Brain microvascular endothelial cell (primary cell): ENCODE results near the gene FOSB.

ENCODE experiments used
- DNase-seq: peaks from one replicate; pipeline ENCODE4 v3.0.0-alpha.2; 2020
- H3K27ac ChIP-seq: fragments of 250-450 bp; sonication (Bioruptor Pico); 2 replicates; pipeline ENCODE4 v1.5.1; 2020; ENCODE audit warnings: mild to moderate bottlenecking, moderate library complexity
- H3K27me3 ChIP-seq: fragments of 250-450 bp; sonication (Bioruptor Pico); replicated peaks from 2 replicates; pipeline ENCODE4 v1.5.1; 2020; ENCODE audit warnings: mild to moderate bottlenecking
- H3K36me3 ChIP-seq: fragments of 250-450 bp; sonication (Bioruptor Pico); replicated peaks from 2 replicates; pipeline ENCODE4 v1.5.1; 2020; ENCODE audit warnings: mild to moderate bottlenecking
- H3K4me3 ChIP-seq: 2 replicates; pipeline ENCODE4 v1.5.1; 2011; ENCODE audit warnings: low read depth, mild to moderate bottlenecking, control low read depth, low read length, moderate library complexity
- in situ Hi-C: cut with HindIII; loops from 2 replicates; pipeline ENCODE4 v1.10.0; 2017; ENCODE audit warnings: low sequenced_read_pairs, low pct_ligation_motif_present
- TF ChIP-seq, protein P1 (sequence below): IDR thresholded peaks from 2 replicates; pipeline ENCODE4 v1.5.1; 2011; ENCODE audit warnings: low read depth, mild to moderate bottlenecking, moderate library complexity, low read length, control low read depth, inconsistent platforms; ENCODE audit errors: missing control alignments

Gene FOSB

GRCh38 chr19:45517641-45518468 is 50.1 kb downstream of the FOSB start:
- Histone ChIP-seq H3K27ac (no peak overlapping the region), H3K4me3 (no peak overlapping the region), H3K27me3 (no peaks in the 10 kb centered on the region), H3K36me3 (peaks cover 73% of the 10 kb centered on the region)
- TF ChIP-seq, protein P1, sequence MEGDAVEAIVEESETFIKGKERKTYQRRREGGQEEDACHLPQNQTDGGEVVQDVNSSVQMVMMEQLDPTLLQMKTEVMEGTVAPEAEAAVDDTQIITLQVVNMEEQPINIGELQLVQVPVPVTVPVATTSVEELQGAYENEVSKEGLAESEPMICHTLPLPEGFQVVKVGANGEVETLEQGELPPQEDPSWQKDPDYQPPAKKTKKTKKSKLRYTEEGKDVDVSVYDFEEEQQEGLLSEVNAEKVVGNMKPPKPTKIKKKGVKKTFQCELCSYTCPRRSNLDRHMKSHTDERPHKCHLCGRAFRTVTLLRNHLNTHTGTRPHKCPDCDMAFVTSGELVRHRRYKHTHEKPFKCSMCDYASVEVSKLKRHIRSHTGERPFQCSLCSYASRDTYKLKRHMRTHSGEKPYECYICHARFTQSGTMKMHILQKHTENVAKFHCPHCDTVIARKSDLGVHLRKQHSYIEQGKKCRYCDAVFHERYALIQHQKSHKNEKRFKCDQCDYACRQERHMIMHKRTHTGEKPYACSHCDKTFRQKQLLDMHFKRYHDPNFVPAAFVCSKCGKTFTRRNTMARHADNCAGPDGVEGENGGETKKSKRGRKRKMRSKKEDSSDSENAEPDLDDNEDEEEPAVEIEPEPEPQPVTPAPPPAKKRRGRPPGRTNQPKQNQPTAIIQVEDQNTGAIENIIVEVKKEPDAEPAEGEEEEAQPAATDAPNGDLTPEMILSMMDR: no peak
- in situ Hi-C loops: no loop called here
- no peak for DNase-seq

DNA sequence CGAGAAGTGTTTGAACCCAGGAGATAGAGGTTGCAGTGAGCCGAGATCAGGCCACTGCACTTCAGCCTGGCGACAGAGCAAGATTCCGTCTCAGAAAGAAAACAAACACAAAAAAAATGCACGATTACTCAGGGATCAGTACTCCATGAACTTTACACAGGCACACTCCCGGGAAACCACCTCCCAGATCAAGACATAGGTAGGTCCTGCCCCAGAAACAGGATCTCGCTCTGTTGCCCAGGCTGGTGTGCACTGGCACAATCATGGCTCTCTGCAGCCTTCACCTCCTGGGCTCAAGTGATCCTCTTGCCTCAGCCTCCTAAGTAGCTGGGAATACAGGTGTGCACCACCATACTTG is 50.7 kb downstream of the FOSB start:
- TF ChIP-seq, protein P1: no peak
- in situ Hi-C loops: no loop called here
- no peak for DNase-seq

GRCh38 chr19:45522010-45522941 is 54.5 kb downstream of the FOSB start:
- no peak overlapping the region for H3K4me3 ChIP-seq
- no peak overlapping the region for H3K27ac ChIP-seq
- TF ChIP-seq, protein P1: no peak
- H3K27me3 ChIP-seq: no peaks in the 10 kb centered on the region
- no peak for DNase-seq
- in situ Hi-C loops: no loop called here
- peaks cover 82% of the 10 kb centered on the region for H3K36me3 ChIP-seq

More for the DNA sequence above, 50.7 kb downstream of the FOSB start:
- H3K36me3 ChIP-seq: peaks cover 74% of the 10 kb centered on the region
- H3K27ac ChIP-seq: no peak overlapping the region
- no peaks in the 10 kb centered on the region for H3K27me3 ChIP-seq
- no peak overlapping the region for H3K4me3 ChIP-seq

DNA sequence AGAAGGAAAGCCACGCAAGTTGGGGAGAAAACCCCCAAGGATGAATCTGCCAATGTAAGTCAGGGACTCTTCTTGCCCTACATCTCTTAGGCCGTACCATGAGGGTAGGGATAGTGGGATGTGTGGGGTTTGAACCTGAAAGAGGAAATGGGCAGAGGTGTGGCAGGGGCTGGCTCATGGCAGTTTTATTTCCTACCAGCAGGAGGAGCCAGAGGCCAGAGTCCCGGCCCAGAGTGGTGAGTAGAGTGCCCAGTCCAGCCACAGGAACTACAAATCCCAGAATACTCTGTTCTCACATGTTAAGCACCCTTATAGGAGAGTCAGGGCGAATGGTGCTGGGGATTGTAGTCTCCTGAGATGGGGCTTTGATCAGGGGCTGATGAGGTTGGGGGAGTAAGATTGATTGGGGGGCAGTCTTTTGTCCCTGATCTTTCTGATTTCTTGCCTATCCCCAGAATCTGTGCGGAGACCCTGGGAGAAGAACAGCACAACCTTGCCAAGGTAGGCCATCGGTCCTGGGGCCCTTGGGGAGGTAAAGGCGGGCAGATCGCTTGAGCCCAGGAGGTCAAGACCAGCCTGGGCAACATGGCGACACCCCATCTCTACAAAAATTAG is 56.0 kb downstream of the FOSB start:
- DNase-seq: peak; percentile 67
- Histone ChIP-seq H3K27me3 (no peaks in the 10 kb centered on the region), H3K27ac (no peak overlapping the region), H3K36me3 (peaks cover 82% of the 10 kb centered on the region), H3K4me3 (no peak overlapping the region)
- TF ChIP-seq, protein P1: peak; percentile 89
- in situ Hi-C loops: no loop called here

DNA sequence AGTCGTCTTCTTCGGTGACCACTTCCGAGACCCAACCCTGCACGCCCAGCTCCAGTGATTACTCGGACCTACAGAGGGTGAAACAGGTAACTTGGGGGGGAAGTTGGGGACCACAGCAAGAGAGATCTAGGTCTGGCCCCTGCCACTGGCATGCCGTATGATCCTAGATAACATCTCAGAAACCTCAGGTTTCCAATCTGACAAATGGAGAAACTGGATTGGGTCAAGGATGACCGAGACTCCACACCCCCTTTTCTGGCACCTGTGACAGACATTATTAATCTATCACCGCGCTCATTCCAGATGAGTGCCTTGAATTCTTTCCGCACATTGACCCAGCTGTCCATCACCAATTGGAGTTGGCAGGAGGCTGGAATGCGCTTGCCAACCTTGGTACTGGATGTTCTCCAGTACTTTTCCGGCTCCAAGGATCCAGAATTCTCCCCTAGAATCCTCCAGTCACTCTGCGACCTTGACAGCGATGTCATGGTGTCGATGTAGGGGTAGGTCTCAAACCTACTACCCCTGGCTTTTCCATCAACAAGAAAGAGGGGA is 56.9 kb downstream of the FOSB start:
- in situ Hi-C loops: no loop called here

More for the DNA sequence above, 56.9 kb downstream of the FOSB start:
- TF ChIP-seq, protein P1: no peak
- H3K36me3 ChIP-seq: peaks cover 80% of the 10 kb centered on the region
- H3K27me3 ChIP-seq: no peaks in the 10 kb centered on the region
- H3K27ac ChIP-seq: no peak overlapping the region
- no peak for DNase-seq
- no peak overlapping the region for H3K4me3 ChIP-seq
